GM19099 (cell line): ENCODE measurements around the gene PSMF1.

Experiments
- POLR2A ChIP-seq: IDR thresholded peaks from 3 replicates; pipeline ENCODE4 v1.6.1; 2011; ENCODE audit warnings: low read depth; ENCODE audit not compliant: insufficient read length; ENCODE audit errors: extremely low read depth

The PSMF1 gene

DNA sequence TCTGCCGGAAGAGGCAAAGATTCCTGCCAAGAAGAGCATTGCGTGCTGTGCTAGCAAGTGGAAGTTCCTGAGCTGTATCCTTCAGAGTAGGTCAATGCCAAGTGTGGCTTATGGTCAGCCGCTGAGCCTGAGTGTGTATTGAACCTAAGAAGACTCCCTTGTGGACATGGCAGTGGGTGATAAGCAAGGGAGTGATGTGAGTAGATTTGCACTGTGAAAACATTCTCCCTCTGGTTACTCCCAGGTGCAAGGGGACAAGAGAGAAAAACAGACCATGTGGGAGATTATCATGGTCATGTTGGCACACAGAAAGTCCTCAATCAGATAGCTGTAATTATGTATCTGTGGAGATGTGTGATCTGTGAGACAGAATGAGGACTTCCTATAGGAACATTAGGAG lies 72.4 kb downstream of the PSMF1 start:
- TF ChIP-seq POLR2A = no peak

DNA sequence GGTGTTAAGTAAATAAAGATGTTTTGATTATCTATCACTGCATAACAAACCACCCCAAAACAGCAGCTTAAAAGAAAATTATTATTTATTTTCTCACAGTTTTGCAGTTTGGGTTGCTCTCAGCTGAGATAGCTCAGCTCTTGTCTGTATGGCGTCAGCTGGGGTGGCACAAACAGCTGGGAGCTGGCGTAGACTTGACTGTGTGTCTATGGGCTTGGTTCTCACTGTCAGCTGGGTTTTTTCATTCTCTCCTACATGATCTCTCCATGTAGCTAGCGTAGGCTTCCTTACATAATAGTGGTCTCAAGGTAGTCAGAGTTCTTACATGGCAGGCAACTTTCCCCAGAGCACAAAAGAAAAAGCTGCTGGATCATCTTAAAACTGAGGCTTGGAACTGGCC lies 72.9 kb downstream of the PSMF1 start:
- no peak for TF ChIP-seq POLR2A

DNA sequence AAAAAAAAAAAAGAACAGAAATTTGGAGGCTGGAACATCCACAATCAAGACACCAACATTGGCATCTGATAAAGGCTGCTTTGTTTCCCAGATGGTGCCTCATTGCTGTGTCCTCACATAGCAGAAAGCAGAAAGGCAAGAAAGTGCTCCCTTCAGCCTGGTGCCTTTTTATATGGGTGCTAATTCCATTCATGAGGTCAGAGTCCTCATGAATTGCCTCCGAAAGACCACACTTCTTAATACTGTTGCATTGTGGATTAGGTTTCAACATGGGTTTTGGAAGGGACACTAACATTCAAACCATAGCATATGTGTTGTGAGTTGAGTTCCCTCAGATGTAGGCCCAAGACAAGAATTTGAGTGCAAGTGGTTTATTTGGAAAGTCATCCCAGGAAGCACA lies 76.8 kb downstream of the PSMF1 start:
- TF ChIP-seq POLR2A = no peak

DNA sequence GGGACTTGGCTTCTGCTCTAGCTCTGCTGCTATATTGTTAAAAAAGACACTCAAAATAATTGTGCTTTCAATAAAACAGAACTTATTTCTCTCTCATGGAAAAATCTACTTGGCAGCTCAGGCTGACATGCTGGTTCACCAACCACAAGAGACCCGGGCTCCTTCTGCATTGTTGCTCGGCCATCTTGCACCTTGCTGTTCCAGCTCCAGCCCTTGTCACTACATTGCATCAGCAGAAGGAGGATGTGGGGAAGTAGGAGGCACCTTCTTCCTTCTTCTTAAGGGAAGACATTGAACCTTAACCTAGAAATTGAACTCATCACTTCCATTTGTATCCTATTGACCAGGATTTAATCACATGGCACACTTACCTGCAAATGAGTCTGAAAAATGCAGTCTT lies 78.2 kb downstream of the PSMF1 start:
- no peak for TF ChIP-seq POLR2A

DNA sequence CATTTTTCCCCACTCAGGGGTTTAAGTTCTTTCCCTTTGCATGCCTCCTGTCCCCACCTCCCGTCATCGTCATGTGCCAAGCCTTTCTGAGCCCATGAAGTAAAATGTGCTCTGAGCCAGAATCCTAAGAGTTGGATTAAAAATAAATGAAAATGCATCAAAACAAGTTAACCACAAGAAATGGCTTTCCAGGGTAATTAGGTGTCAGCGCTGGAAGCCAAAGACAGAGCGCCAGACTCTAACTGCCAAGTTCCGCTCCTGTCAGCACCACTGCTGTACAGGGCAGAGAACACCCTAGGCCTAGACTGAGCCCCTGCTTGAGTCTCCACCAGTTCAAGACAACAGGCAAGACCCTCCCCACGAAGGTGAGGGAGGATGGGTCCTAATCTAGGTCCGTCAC lies 79.4 kb downstream of the PSMF1 start:
- no peak for TF ChIP-seq POLR2A

DNA sequence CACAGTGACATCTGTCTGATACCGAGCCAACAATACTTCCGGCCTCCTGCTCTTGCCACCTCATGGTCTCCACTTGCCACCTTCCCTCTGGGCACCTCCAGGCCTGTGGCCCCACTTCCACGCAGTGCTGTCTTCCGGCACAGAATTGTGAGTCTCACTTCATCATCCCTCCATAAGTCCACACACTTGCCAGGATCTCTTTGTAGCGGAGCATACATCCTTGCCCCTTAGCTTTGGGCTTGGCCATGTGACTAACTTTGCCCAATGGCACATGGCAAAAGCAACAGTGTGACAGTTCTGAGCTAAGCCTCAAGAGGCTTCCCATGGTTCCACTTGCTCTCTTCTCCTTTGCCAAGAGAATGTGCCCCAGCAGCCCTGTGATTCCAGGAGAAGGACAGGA lies 80.3 kb downstream of the PSMF1 start:
- TF ChIP-seq POLR2A = no peak

DNA sequence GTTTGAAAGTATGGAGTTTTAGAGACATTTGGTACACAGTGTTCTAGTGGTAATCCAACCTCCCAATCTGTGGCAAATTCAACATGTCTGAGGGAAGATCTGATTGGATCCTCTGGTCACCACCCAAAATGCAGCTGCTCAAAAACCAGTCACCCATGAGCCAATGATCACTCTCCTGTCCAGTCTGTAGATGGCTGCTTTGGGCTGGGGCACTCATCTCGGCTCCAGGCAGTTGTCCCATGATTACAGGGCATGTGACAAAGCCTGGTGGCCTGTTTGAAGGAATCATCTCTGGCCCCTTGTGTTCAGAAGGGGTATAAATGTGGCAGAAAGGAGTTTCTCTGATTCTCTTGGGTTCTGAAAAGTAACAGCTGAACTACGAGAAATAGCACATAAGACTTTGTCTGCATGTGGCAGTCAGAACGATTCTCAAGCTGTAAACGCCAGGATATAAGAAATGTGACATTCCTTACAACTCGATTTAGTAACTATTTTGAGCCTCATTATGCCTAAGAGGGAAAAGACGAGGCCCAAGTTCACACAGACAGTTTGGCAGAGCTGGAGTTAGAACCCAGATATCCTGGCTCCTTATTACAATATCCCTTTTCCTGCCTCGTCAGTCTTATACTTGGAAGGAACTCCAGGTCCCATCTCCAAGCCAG lies 80.9 kb downstream of the PSMF1 start:
- no peak for TF ChIP-seq POLR2A

DNA sequence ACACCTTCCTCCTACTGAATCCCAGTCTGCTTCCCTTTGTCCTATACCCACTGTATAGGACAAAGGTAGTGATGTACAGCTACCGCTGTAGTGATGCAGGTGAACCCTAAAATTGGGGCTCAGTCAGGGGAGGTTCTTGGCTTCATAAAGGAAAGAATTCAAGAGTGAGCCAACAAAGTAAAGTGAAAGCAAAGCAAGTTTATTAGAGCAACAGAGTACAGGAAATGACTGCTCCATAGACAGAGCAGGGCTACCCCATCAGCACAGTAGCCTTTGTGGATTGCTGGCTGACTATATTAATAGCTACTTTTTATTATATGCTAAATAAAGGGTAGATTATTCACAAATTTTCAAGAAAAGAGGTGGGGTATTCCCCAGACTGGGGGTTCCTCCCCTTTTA lies 81.6 kb downstream of the PSMF1 start:
- TF ChIP-seq POLR2A = no peak

DNA sequence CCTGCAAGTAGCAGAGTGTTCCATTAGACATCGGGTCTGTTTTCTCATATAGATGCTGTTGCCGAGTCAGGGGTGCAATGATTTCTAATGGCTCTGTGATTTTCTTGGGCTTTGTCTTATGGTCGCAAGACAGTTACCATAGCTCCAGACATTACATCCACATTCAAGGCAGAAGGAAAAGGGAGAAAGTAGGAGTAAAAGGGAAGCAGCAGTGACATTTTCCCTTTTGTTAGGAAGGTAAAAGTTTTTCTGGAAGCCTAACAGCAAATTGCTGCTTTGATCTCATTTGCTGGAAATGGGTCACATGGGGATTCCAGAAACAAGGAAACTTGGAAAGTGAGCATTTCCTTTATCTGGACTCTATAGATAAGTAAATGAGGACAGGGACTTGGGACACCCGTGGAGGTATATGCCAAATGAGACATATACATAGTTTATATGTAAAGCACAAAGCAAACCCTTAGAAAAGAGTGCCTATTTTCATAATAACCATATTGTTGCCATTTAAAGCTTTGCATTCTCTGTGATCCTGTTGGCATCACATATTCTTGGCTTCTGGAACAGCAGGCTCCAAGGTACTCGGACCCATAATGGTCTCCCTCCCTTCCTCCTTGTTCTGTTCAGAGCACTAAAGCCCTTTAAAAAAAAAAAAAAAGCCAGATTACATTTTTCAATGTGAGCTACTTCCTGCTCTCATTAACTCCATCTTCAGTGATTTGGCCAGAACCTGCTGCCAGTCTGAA lies 84.5 kb downstream of the PSMF1 start, which contains the start of gene C20orf202:
C20orf202 (plus strand) TSS at position 693 of the 743 bp plus-strand sequence. CDS start 132 bp downstream, outside the sequence.
- no peak for TF ChIP-seq POLR2A

DNA sequence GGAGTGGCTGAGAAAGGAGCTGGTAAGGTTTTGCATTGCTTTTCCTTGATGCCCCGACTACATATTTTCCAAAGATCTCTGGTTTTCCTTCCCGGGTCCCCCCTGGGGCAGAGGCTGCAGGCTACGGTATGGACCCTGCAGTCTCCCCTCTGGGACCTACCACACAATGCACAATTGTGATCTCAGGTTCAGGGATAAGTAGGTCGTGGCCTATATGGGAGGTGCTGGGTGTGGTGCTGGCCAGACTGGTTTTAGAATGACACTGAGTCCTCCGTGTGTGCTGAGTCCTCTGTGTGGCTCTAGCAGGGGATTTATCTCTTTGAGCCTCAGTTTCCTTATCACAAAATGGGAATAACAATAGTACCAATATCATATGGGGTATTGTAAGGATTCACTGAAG lies 85.2 kb downstream of the PSMF1 start:
- TF ChIP-seq POLR2A = no peak

DNA sequence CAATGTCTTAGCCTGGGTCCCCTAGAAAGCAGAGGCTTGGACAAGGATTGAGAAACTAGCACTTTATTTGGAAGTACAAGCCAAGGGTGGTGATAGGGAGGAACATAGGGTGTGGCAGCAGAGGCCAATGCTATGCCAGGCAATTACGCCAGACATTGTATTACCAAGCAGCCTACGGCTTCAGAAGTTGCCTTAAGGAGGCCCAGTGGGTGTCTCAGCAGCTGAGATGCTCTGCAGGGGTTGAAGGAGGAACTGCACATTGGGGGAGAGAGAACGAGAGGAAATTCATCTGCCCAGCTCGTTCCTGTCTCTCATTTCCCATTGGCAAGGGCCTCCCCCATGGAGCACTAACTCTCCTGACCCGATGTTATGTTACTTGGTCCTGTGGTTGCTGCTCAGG lies 85.7 kb downstream of the PSMF1 start:
- no peak for TF ChIP-seq POLR2A

DNA sequence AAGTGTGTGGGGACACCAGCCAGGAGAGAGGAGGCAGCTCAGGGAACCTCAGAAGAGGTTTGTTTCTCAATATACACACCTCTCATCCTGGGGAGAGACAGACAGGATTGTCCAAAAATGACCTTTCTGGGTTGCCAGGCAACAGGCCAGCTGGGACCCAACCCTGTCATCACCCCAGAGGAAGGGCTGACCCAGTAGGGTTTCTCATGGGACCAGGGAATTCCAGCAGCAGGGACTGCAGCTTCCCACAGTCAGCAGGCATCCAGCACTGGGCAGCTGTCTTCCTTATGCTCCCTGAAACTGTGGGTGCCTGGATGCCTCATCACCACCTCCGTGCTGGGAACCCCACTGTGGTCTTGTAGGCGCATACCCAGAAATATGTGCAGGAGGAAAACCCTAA lies 86.2 kb downstream of the PSMF1 start:
- no peak for TF ChIP-seq POLR2A

DNA sequence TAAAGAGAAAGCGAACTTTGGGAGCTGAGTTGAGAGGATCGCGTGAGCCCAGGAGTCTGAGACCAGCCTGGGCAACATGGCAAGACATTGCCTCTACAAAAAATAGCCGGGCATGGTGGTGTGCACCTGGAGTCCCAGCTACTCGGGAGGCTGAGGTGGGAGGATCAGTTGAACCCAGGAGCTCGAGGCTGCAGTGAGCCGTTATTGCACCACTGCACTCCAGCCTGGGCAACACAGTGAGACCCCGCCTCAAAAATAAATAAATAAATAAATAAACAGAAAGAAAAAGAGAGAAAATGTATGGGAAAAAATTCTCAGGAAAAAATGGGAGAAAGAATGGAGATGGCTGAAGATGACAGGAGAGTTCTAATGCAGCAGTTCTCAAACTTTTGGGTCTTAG lies 87.4 kb downstream of the PSMF1 start:
- TF ChIP-seq POLR2A = no peak

DNA sequence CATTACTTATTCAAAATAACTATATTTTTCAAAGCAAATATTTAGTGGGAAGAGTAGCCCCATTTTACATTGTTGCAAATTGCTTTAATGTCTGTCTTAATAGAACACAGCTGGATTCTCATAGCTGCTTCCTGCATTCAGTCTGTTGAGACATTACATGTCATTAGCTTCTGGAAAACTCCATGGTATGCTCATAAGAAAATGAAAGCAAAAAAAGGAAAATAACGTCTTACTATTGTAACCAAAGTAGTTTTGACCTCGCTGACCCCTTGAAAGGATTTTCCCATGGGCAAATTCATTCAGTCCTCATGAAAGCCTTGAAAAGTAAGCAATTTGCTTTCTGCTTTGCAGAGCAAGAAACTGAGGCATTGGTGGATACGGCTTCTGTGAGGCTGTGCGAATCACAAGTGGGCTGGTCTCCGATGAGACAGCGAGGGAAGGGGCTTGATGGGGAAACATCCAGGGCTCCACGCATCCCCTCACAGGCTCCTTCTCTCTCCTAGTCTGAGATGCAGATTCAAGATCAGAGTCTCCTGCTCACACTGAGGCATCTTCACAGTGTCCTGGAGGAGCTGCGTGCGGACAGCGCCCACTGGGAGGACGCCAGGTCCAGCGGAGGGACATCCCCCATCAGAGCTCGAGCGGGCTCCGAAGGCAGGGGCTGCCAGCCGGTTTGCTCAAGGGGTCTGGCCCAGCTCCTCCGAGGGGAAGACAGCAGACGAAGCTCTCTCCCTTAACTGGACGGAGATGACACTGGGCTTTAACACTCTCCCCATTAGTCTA lies 88.2 kb downstream of the PSMF1 start:
- TF ChIP-seq POLR2A = no peak

DNA sequence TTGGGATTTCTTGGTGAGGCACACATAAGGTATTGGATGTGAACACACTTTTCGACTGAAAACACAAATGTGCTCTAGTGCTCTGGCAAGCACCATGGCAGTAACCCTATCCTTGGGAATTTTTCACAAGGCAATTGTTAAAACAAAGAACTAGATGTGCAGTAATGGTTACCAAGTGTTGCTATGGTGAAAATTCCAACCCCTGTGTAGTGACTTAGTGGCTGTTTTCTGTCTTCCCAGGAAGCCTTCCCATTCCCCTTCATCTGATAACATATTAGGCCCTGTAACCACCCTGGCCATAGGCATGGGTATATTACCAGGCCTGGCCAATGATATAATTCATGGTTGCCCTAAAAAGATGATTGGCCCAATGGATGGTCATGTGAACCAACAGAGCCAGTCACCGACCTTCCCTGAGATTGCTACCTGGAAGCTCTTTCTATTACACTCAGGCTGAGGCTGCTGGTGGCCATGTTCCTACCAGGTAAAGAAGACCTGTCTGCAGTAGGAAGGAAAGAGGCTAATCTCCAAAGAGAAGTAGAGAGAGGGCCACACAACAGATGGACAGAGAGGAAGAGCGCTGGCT lies 89.0 kb downstream of the PSMF1 start:
- TF ChIP-seq POLR2A = no peak
